ENCODE data around the gene ADCY4.

DNA sequence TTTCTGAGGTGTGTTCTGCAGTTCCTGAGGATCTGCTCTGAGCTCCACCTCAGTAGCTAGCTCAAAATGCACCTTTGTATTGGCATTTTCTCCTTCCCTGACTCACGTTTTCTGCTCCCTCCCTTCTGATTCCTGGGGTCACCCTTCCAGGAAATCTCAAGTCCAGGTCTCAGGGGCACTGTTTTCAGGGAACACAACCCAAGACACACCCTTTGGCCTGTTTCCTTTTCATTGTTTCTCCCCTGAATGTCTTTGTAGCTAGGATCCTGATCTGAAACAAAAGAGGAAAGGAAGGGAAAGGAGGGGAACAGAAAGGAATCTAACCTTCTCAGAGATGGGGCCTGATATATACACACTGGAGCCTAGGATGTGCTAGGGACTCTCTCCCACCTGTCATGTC lies 12.3 kb upstream of the ADCY4 start:
- TF ChIP-seq, protein P1, sequence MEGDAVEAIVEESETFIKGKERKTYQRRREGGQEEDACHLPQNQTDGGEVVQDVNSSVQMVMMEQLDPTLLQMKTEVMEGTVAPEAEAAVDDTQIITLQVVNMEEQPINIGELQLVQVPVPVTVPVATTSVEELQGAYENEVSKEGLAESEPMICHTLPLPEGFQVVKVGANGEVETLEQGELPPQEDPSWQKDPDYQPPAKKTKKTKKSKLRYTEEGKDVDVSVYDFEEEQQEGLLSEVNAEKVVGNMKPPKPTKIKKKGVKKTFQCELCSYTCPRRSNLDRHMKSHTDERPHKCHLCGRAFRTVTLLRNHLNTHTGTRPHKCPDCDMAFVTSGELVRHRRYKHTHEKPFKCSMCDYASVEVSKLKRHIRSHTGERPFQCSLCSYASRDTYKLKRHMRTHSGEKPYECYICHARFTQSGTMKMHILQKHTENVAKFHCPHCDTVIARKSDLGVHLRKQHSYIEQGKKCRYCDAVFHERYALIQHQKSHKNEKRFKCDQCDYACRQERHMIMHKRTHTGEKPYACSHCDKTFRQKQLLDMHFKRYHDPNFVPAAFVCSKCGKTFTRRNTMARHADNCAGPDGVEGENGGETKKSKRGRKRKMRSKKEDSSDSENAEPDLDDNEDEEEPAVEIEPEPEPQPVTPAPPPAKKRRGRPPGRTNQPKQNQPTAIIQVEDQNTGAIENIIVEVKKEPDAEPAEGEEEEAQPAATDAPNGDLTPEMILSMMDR (IDR thresholded peaks at IDR 0.05; ENCODE audit: extremely low read depth in 1 of 2, insufficient read depth in 1 of 2, low read depth in 1 of 2, low read length in 2 of 2): no peak
- TF ChIP-seq POLR2AphosphoS5 (IDR thresholded peaks at IDR 0.05; ENCODE audit: insufficient read depth, low read depth, low read length): no peak
- TF ChIP-seq JUN (IDR thresholded peaks at IDR 0.05; ENCODE audit: borderline replicate concordance, insufficient read depth, insufficient read length, low read depth): no peak
- TF ChIP-seq EZH2 (IDR thresholded peaks at IDR 0.05; ENCODE audit: borderline replicate concordance, low read depth, low read length, severe bottlenecking): no peak
- no peak for TF ChIP-seq POLR2A (IDR thresholded peaks at IDR 0.05; ENCODE audit: low read depth, low read length)
